ENCODE measurements around the gene GAREM2.

DNA sequence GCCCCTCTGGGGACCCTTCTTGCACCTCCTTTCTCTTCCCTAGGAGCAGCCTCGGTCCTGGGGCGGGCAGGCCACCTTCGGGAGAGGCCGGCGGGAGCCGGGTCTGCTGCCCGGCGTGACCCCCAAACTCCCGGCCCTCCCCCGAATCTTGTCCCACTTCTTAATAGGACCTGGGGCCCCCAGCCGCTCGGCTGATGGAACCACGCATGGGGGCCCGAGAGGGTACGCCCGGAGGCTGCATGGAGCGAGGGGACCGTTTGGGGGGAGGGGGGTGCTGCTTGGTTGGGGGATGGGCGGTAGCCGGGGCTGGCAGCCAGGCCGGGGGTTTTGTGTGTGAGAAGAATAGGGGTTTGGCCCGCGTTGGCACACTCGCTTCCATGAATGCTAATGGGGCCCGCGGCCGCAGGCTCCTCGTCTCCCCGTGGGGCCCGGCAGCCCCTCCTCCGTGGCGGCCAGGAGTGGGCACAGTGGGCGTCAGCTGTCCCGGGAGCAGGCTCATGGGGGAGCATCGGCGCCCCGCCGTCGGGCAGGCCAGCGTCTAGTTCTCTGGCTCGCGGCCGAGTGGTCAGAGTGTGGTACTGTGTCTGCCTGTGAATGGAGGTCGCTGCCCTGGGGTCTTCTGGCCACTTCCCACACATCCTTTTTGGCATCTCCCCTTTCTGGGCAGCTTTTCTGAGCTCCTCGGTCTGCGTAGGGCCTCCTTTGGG is 1.0 kb downstream of the GAREM2 start:
- TF ChIP-seq, protein P1, sequence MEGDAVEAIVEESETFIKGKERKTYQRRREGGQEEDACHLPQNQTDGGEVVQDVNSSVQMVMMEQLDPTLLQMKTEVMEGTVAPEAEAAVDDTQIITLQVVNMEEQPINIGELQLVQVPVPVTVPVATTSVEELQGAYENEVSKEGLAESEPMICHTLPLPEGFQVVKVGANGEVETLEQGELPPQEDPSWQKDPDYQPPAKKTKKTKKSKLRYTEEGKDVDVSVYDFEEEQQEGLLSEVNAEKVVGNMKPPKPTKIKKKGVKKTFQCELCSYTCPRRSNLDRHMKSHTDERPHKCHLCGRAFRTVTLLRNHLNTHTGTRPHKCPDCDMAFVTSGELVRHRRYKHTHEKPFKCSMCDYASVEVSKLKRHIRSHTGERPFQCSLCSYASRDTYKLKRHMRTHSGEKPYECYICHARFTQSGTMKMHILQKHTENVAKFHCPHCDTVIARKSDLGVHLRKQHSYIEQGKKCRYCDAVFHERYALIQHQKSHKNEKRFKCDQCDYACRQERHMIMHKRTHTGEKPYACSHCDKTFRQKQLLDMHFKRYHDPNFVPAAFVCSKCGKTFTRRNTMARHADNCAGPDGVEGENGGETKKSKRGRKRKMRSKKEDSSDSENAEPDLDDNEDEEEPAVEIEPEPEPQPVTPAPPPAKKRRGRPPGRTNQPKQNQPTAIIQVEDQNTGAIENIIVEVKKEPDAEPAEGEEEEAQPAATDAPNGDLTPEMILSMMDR (IDR thresholded peaks at IDR 0.05), result no peak
- TF ChIP-seq POLR2A (IDR thresholded peaks at IDR 0.05), result no peak

Data from thyroid gland (tissue), 4 donors.